Astrocyte of the cerebellum (primary cell): ENCODE results near the gene CTNNBIP1.

Experiments
- DNase-seq: peaks from one replicate; pipeline ENCODE4 v3.0.0-alpha.2; 2011; ENCODE audit warnings: low read depth
- H3K4me3 ChIP-seq: 2 replicates; pipeline ENCODE4 v1.5.1; 2011; ENCODE audit warnings: mild to moderate bottlenecking, low read depth, low read length, moderate library complexity
- CTCF ChIP-seq: IDR thresholded peaks from 2 replicates; pipeline ENCODE4 v1.5.1; 2012; ENCODE audit warnings: low read length, low read depth, moderate library complexity, mild to moderate bottlenecking; ENCODE audit errors: missing control alignments
- in situ Hi-C: cut with HindIII; loops from 2 replicates; pipeline ENCODE4 v1.10.0; 2017; ENCODE audit warnings: low sequenced_read_pairs

The CTNNBIP1 gene

DNA sequence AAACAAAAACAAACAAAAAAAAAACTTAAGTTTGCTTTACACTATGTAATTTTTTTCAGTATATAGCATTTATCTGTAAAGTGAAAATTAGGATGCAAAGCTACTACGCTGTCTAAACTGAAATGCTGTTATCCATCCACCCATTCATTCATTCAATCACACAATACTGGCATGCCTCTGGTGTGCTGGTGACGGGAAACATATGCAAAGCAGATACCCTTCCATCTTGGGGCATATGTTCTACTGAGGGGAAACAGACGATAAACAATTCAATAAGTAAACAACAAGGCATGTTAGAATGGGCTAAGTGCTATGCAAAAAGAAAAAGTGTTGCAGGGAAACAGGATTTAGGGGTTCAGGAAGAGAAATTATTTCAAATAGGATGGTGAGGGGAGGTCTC, 89.5 kb downstream of the CTNNBIP1 start:
- no peak for DNase-seq
- no peak for TF ChIP-seq CTCF
- in situ Hi-C loops = loop anchor here (25.0 kb wide), 1 partner anchor 183 kb away; no protein-coding TSS in a partner anchor
- no peak overlapping the region for H3K4me3 ChIP-seq

- DNase-seq = no peak
- H3K4me3 ChIP-seq = no peak overlapping the region
- no peak for TF ChIP-seq CTCF
- in situ Hi-C loops = loop anchor here (25.0 kb wide), 1 partner anchor 180 kb away; no protein-coding TSS in a partner anchor
Observed at GRCh38 chr1:9817734-9818133, 92.3 kb downstream of the CTNNBIP1 start.

DNA sequence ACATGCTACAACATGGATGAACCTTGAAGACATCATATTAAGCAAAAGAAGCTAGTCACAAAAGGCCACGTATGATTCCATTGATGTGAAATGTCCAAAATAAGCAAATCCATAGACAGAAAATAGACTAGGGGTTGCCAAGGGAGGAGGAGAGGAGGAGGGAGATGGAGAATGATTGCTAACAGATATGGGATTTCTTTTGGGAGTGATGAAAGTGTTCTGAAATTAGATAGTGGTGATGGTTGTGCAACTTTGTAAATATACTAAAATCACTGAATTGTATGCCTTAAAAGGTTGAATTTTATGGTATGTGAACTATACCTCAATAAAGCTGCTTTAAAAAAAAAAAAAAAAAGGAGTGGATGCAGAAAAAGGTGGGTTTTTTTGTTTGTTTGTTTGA, 93.9 kb downstream of the CTNNBIP1 start:
- no peak for TF ChIP-seq CTCF
- H3K4me3 ChIP-seq = no peak overlapping the region
- in situ Hi-C loops = loop anchor here (25.0 kb wide), 1 partner anchor 179 kb away; no protein-coding TSS in a partner anchor
- DNase-seq = no peak

DNA sequence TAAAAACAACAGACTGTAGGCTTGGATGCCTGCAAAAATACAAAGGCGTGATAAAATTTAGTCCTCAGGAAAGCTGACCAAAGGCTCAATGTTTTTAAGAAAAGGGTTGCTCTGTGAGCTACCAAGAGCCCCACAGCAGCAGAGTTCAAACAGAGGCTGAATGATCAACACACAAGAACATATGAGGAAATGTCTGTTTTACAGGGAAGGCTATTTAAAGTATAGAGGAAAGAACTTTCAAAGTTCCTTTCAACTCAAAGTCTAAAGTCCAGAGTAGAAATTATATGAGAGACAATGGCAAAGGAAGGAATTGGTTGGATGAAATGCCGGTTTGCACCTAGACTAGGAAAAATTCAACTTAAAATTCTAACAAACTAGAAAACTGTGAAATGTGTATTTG, 94.9 kb downstream of the CTNNBIP1 start:
- no peak for TF ChIP-seq CTCF
- no peak overlapping the region for H3K4me3 ChIP-seq
- in situ Hi-C loops = loop anchor here (25.0 kb wide), 1 partner anchor 178 kb away; no protein-coding TSS in a partner anchor
- no peak for DNase-seq

DNA sequence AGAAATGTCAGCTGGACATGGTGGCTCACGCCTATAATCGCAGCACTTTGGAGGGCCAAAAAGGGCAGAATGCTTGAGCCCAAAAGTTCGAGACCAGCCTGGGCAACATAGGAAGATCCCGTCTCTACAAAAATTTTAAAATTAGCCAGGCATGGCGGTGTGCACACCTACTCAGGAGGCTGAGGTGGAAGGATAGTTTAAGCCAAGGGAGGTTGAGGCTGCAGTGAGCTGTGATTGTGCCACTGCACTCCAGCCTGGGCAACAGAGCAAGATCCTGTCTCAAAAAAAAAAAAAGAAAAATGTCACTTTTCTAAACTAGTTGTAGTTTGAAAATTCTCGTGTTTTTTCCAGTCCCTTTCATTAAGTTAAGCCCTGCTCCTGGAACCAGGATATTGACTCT, 95.5 kb downstream of the CTNNBIP1 start:
- in situ Hi-C loops = loop anchor here (25.0 kb wide), 1 partner anchor 177 kb away; no protein-coding TSS in a partner anchor
- TF ChIP-seq CTCF = no peak
- H3K4me3 ChIP-seq = no peak overlapping the region
- DNase-seq = no peak

GRCh38 chr1:9811239-9811966, 98.7 kb downstream of the CTNNBIP1 start:
- no peak for DNase-seq
- H3K4me3 ChIP-seq = no peak overlapping the region
- no peak for TF ChIP-seq CTCF
- in situ Hi-C loops = loop anchor here (25.0 kb wide), 1 partner anchor 174 kb away; no protein-coding TSS in a partner anchor
